GM19455 (cell line): ENCODE measurements around the gene UTF1.
"Not testable (repeated sequence)": the region's sequence is repeated elsewhere in the genome, so short reads cannot be mapped to it uniquely, and the experiment has no call there.

Source experiments
- ATAC-seq: cut with Tn5 transposase; IDR thresholded peaks from one replicate; pipeline ENCODE4 v1.9.1; 2021; ENCODE audit not compliant: unreplicated experiment

The UTF1 gene

GRCh38 chr10:133261726-133262325 lies 31.8 kb downstream of the UTF1 start:
- ATAC-seq: peak; percentile 56

- ATAC-seq: no peak
These were observed 32.7 kb downstream of the UTF1 start for GRCh38 chr10:133262696-133263095.

- no peak for ATAC-seq
These were observed 33.7 kb downstream of the UTF1 start for GRCh38 chr10:133263674-133264073.

- no peak for ATAC-seq
These were observed 34.4 kb downstream of the UTF1 start for GRCh38 chr10:133264461-133264860.

- ATAC-seq: not testable (repeated sequence)
These were observed 35.0 kb downstream of the UTF1 start for GRCh38 chr10:133265052-133265451.

- ATAC-seq: no peak
These were observed 36.2 kb downstream of the UTF1 start for GRCh38 chr10:133266056-133266795.

GRCh38 chr10:133267293-133267692 lies 37.3 kb downstream of the UTF1 start:
- no peak for ATAC-seq

- no peak for ATAC-seq
These were observed 37.8 kb downstream of the UTF1 start for GRCh38 chr10:133267829-133268228.

- no peak for ATAC-seq
These were observed 38.5 kb downstream of the UTF1 start for GRCh38 chr10:133268532-133268931.

GRCh38 chr10:133269367-133269766 lies 39.4 kb downstream of the UTF1 start:
- ATAC-seq: no peak

- no peak for ATAC-seq
These were observed 40.2 kb downstream of the UTF1 start for GRCh38 chr10:133270204-133270603.

GRCh38 chr10:133270773-133271297 lies 40.8 kb downstream of the UTF1 start:
- no peak for ATAC-seq

- no peak for ATAC-seq
These were observed 41.7 kb downstream of the UTF1 start for GRCh38 chr10:133271521-133272300.

GRCh38 chr10:133272301-133272963 lies 42.4 kb downstream of the UTF1 start:
- ATAC-seq: no peak

- no peak for ATAC-seq
These were observed 43.0 kb downstream of the UTF1 start for GRCh38 chr10:133272964-133273420.

GRCh38 chr10:133273534-133274143 lies 43.6 kb downstream of the UTF1 start:
- ATAC-seq: no peak

- ATAC-seq: peak; percentile 42
These were observed 45.0 kb downstream of the UTF1 start for GRCh38 chr10:133274751-133275683.

- ATAC-seq: peak; percentile 44
These were observed 45.7 kb downstream of the UTF1 start for GRCh38 chr10:133275684-133276092.

GRCh38 chr10:133276100-133276434 lies 46.0 kb downstream of the UTF1 start:
- no peak for ATAC-seq
